Cardiac septum (tissue), 1 donor: ENCODE results near the gene HYLS1. TPM values are rescaled to one million over a fixed set of nuclear protein-coding genes. Genes with fewer than 3 reads are reported as not detected.

ENCODE experiments used
- DNase-seq: peaks from one replicate; pipeline ENCODE4 v3.0.0-alpha.2; 2020; ENCODE audit warnings: low spot score
- intact Hi-C: fragments of 100-400 bp; cut with DNase I; formaldehyde crosslinking; loops from one replicate; pipeline ENCODE4 v1.14.0; 2022
- total RNA-seq: library from RNA; stranded (reverse); fragmentation: NEBNext Ultra II Directional; extraction: Animal tissue kit (Norgen Biotek cat#: 25700); gene quantifications from one replicate; pipeline ENCODE4 v1.2.1, GENCODE V29; 2021
- donor health status: DM: no; HTN: no; CAD: no.

Gene HYLS1
- total RNA-seq, 1 donor from 2014 or later: 2.3 TPM

DNA sequence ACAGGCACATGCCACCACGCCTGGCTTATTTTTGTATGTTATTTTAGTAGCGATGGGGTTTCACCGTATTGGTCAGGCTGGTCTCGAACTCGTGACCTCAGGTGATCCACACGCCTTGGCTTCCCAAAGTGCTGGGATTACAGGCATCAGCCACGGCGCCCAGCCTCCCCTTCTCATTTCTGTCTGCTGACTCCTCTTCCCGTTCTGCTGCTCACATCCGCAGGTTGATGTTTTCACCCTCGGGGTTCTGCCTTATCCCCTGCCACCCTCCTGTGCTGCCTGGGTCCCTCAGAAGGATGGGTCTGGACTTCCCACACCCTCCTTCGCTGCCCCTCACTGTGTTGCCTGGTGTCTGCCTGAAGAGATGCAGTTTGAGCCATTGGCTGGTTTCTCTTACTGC is 39.2 kb downstream of the HYLS1 start:
- peak; percentile 44 for DNase-seq
- intact Hi-C loops: loop anchor here (10.0 kb wide), 1 partner anchor 338 kb away; the partner anchor contains the start of genes FOXRED1 and SRPRA

DNA sequence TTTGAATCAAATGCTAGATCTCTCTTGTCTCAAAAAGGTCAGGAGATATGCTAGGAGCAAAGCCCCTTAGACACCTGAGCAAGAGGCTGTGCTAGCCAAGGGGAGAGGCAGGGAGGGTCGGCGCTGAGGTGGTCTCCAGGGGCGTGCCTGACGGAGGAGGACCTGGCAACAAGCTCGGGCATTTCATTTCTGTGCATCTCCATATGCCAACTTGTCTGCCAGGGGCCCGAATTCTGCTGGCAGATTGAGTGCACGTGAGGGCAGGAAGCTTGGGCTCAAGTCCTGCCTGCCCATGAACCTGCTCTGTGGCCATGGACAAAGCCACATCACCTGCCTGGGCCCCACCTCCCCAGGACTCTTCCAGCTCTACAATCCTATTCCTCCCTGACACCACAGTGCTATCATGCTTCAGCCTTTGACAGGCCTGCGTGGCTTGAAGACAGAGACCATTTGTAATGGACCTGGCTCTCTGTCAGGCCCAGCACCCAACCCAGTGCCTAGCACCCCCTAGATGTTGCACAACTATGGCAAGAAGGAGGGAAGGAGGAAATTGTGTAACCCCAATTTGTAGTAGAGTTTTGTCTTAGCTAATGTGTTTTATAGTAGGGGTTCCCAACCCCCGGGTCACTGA is 42.1 kb downstream of the HYLS1 start:
- peak; percentile 59 for DNase-seq
- intact Hi-C loops: loop anchor here (10.0 kb wide), 1 partner anchor 335 kb away; the partner anchor contains the start of genes FOXRED1 and SRPRA

DNA sequence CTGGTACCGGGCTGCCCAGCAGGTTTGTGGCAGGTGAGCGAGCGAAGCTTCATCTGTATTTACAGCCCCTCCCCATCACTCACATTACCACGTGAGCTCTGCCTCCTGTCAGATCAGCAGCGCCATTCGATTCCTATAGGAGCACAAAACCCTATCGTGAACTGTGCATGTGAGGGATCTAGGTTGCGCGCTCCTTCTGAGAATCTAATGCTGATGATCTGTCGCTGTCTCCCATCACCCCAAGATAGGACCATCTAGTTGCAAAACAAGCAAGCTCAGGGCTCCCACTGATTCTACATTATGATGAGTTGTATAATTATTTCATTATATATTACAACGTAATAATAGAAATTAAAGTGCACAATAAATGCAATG is 42.6 kb downstream of the HYLS1 start:
- intact Hi-C loops: no loop called here
- no peak for DNase-seq

DNA sequence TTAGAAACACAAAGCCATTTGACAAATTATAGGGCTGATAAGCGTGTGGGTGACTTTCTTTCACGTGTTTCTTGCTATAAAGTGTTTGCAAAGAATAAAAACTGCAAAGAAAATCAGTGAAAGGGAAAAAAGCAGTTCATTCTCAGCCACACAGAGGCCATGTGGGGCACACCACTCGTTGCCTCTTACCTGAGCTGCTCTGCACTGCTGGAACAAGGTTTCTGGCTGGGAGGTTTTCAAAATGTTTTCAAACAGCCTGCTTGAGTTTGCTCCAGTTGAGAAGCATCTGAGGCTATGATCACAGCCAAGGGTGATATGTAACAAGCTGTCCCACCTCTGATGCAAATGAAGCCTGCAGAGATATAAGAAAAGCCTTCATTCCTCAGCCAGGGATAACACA is 43.6 kb downstream of the HYLS1 start:
- intact Hi-C loops: no loop called here
- DNase-seq: no peak

DNA sequence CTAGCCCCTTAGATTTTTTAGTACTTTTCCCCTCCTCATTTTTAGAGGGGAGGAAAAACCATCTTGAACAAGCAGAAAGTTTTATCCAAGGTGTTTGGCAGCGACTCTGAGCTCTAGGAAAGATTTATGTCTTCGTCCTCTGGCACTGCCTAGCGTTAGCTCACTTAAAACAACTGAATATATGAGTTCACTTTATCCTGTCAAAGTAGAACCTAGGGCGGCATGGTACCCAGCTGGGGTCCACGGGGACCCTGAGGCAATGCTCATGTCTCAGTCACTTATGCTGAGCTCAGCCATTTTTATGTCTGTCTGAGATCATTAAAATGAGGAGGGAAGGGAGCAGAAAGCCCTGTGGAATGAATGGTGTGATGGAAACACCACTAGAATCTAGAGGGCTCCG is 44.2 kb downstream of the HYLS1 start:
- DNase-seq: no peak
- intact Hi-C loops: no loop called here

DNA sequence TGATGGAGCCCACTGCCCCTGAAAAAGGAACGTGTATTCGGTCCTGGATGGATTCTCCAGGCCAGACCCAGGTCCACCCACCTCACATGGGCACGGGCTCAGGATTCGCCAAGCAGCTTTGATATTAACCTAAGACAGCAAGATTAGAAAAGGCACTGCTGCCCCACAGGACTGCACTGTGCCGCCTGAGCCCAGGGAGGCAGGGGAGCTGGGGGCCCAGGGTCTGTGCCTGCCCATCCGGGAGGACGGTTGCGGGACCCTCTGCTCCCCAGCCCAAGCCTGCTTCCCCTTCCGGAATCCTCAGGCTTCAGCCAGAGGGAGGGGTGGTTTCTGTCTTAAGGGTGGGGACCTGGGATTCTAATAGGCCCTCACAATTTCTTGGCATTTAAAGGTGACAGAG is 44.8 kb downstream of the HYLS1 start:
- peak; percentile 59 for DNase-seq

DNA sequence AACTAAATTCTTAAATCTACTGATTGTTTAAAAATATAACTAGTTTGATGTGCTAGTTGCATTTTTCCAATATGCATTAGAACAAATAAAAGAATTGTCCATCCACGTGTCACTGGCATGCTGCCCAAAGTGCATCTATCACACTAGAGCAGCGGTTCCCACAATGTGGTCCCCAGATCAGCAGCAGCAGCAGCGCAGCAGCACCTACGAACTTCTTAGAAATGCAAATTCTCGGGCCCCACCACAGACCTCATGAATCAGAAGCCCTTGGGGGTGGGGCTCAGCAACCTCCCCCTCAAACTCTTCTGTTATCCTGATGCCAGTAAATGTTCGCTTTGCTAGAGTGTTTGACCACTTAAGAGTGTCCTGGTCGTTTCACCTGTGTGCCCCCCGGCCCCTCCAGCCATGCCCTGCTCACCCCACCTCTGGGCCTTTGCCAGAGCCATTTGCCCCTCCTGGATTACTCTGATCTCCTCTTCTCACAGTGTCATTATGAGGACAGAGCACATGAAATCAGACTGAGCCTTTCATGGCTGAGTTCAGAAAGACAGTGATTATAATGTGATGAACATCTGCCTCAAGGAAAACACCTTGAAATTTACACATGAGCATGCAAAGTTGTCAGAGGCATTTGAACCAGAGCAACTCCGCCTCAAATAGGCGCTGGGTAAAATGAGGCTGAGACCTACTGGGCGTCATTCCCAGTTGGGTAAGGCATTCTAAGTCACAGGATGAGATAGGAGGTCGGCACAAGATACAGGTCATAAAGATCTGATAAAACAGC is 45.8 kb downstream of the HYLS1 start:
- no peak for DNase-seq
- intact Hi-C loops: no loop called here

More for the DNA sequence above, 44.8 kb downstream of the HYLS1 start:
- intact Hi-C loops: no loop called here

DNA sequence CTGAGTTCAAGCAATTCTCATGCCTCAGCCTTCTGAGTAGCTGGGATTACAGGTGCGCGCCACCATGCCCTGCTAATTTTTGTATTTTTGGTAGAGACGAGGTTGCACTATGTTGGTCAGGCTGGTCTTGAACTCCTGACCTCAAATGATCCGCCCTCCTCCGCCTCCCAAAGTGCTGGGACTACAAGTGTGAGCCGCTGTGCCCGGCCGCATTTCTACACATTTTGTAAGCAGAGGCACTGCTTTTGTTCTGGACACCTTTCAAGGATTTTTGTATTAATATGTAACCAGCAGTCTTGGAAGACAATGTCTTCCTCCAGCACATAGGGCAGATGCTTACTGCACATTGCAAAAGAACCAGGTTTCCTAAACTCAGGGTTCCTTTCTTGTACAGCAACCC is 47.0 kb downstream of the HYLS1 start:
- DNase-seq: no peak
- intact Hi-C loops: no loop called here

DNA sequence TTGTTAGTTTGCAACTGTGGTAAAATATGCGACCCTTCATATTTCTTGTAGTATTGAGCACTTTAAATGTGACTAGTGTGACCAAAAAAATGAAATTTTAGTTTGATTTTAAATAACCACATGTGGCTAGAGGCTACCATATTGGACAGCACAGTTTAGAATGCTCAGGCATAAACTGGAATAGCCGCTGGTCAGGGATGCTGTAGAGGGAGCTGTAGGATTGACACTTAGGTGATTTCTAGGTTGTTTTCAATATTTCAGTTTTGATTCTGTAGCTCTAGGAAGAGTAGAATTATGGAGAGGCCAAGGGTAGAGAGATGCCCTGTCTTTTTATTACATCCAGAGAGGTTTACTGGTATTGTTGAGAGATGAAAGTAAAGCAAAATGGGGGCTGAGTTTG is 47.6 kb downstream of the HYLS1 start:
- DNase-seq: no peak
- intact Hi-C loops: no loop called here

DNA sequence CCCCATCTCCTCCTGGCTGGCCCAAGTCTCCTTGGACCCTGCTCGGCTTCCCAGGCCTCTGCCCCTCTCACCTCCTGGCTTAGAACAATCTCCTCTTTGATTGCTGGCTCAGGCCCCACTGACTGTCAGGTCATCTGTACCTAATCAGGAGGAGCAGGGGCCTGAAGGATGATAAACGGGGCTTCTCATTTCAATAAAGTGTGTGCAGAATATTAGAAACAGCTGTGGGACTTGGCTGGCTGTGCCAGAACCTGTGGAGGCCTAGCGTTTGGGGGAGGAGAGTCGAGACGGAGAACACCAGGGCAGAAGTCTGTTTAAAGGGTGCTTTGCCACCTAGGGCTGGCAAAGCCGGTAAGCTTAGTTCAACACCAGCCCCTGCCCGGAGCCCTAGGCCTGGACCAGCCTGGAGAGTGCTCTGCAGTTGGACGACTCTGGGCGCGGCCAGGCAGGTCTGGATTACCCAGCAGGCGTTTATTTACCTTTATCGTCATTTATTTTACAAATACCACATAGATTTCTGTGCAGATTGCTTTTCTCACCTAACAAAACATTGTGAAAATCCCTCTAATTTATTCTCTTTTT is 48.2 kb downstream of the HYLS1 start:
- intact Hi-C loops: no loop called here
- DNase-seq: no peak

DNA sequence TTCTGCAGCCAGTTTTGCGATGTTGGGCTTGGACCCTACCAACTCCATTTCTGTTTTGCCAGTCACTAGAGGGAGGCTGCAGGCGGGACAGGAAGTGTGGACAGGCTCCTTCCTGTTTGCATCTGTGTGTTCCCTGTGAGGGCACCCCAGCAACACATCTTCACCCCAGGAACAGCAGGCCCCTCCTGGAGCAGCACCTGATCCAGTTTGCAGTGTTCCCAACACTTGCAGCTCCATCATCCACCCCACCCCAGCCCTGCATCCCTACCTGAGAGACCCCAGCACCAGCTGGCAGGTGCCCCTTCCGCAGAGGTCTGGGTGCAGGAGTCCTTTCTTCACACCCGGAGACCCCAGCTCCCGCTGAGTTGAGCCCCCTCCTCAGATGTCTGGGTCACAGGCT is 51.0 kb downstream of the HYLS1 start:
- peak; percentile 60 for DNase-seq
- intact Hi-C loops: no loop called here

DNA sequence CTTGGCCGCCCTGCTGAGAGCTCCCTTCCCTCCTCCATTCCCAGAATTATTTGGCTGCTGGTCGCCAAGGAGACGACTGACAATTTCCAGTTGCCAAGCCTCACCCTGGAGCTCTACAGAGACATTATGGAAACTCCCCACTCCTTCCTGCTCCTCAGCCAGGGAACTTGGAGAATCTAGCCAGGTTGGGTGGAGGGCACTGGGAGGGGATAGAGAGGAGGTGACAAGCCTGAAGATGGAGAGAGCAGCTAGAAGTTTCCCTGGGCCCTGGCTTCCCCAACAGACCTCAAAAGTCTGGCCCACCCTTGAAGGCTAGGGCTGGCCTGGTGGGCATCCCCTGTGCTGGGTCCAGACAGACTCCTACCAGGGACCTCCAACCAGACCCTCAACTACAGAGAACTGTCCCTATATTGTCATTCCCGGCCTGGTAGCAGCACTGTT is 51.6 kb downstream of the HYLS1 start:
- DNase-seq: peak; percentile 56
- intact Hi-C loops: no loop called here

DNA sequence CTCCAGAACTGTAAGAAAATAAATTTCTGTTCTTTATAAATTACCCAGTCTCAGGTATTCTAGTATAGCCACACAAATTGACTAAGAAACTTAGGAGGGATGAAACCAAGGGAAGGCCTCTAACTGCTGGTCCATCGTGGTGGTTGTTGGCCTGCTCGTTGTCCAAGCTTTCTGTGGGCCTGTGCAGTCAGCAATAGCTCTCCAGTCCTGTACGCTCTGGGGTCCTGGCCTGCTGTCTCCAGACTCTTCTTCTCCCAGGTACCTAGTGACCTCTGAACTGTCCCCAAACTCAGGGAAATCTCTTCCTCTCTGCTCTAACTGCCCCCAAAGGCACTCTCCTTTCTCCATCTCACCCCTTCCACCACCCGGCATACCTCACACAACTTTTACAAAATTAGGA is 52.7 kb downstream of the HYLS1 start:
- no peak for DNase-seq
- intact Hi-C loops: loop anchor here (5.0 kb wide), 3 partner anchors 122 to 252 kb away; partner anchors contain the start of gene CDON

DNA sequence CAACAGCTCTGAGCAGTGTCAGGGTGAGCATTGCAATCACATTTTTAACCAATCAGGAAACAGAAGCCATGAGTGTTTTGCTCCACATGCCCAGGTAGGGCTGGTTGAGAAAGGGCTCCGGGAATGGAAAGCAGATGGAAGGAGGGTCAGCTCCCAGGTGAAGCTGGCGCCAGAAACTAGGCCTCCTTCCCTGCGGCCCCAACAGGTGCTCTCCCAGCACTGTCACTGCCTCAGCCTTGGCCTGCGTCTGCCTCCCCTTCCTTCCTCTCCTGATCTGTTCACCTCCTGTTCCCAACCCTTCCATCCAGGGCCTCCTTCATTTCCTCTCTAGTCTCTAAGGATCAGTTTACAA is 53.8 kb downstream of the HYLS1 start:
- no peak for DNase-seq
- intact Hi-C loops: loop anchor here (5.0 kb wide), 3 partner anchors 121 to 251 kb away; partner anchors contain the start of gene CDON

DNA sequence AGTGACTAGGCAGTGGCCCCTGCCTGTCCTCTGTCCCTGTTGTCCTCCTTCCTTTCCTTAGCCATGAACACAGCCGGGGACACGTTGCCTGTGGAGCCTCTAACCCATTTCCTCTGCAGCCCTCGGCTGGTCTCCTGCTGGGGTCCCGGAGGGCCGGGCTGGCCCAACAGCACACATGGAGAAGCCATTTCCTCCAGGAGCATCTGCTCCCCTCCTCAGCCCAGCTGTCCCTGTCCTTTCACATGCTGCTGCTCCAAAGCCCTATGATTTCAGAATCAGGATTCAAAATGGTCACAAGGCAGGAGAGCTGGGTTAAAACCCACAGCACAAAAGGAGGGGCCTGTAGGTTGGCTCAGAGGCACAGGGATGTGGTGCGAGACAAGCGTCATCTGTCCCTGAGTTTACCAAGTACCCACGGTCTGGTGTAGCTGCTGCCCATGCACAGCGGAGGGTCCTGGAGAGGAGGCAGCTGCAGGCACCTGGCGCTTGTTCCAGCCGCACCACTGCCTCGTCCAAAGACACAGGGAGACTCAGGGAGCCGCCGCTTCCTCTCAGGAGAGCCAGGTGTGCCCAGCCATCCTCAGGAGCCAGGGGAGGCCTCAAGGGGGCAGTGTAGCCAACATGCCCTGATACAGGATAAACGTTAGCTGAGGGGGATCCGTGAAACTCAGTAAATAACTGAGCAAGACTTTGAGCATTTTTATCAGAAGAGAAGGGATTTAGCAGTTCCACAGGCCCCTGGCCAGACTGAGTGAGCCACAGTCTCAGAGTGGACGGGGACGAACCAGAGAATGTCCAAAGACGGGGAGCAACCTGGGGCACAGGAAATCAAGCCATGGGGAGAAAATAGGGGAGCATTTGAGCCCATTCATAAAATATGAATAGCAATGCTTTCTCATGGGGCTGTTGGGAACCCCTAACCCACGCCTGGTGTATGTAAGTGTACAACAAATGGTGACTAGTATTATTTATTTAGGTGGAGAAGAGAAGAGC is 54.4 kb downstream of the HYLS1 start:
- intact Hi-C loops: loop anchor here (5.0 kb wide), 3 partner anchors 120 to 250 kb away; partner anchors contain the start of gene CDON
- peak; percentile 71 for DNase-seq

DNA sequence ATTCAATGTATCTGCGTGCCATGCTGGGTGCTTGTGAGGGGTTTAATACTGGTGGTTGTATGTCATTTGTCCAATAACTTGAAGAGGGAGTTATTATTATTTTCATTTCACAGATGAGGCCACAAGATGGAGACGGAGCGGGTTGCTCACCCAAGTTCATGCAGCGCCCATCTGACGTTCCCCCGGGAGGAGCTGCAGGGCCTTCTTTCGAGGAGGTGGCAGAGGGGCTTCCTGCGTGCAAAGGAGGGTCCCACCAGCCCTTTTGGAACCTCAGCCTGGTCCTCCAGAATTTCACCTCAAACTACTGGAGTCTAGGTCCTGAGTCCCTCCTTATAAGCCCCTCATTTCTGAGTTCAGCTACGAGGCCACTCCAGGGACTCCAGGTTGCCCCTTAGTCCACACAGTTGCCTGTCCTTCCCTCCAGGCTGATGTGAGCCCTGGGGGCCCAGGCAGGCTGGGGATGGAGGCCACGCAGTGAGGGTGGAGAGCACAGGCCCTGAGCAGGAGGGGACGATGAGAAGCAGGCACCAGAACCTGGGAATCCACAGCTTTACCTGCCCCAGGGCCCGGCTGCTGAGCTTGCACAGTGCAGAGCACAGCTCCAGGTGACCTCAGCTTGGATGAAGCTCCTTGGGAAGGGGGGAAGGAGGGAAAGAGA is 55.4 kb downstream of the HYLS1 start:
- intact Hi-C loops: loop anchor here (5.0 kb wide), 3 partner anchors 119 to 249 kb away; partner anchors contain the start of gene CDON
- DNase-seq: peak; percentile 63

DNA sequence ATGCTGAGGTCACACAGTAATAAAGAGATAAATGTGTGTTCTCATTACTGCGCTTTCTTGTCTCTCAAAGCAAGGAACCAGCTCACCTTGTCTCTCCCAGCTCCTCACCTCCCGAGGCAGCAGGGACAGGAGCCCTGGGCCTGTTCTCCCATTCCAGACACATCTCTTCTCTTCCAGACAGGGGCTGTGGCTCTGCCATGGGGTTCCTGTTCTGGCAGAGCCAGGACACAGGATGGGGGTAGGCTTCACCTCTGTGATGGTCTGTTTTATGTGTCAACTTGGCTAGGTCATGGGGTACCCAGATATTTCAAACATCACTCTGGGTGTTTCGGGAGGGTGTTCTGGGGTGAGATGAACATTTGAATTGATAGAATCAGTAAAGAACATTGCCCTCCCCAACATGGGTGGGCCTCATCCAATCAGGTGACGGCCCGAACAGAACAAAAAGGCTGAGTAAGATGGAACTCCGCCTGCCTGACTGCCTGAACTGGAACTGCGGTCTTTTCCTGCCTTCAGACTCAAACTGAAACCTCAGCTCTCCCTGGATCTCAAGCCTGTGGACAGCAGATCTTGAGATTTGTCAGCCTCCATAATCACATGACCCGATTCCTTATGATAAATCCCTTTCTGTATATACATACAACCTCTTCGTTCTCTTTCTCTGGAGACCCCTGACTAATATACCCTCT is 56.3 kb downstream of the HYLS1 start:
- no peak for DNase-seq
- intact Hi-C loops: loop anchor here (5.0 kb wide), 3 partner anchors 118 to 248 kb away; partner anchors contain the start of gene CDON

DNA sequence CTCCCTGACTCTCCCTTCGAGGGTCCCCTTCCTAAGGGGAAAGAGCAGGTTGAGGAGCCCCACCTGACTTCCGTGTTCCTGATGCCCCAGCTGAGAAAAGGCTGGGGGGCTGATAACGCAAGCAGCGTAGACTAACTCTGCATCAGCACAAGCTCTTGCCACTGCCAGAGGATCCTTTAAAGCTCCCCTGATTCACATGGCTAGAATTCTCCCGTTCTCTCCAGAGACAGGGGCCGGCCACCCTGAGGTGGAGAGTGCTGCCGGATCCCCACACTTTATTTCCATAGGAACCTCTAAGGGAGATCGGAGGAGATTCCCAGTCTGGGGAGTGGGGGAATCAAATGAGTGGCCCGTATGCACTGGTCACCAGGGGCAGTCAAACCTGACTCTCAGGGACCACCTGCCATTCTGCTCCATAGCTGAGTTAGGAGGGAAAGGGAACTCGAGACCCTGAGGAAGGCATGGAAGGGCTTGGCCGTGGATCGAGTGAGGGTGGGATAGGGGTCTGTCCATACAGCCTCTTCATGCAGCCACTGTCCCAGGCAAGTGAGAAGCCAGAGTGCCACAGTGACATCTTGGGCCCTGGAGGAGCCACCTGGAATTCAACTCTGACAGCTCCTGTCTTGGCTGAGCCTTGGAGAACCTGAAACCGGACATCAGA is 57.0 kb downstream of the HYLS1 start:
- no peak for DNase-seq
- intact Hi-C loops: loop anchor here (5.0 kb wide), 3 partner anchors 118 to 248 kb away; partner anchors contain the start of gene CDON
